GM18498 (cell line): ENCODE results near the gene CDIP1.

Experiments used
- ATAC-seq: cut with Tn5 transposase; IDR thresholded peaks from one replicate; pipeline ENCODE4 v1.9.1; 2021; ENCODE audit warnings: mild to moderate bottlenecking, moderate library complexity; ENCODE audit not compliant: unreplicated experiment

Gene CDIP1

GRCh38 chr16:4515611-4516233 lies 22.9 kb downstream of the CDIP1 start:
- ATAC-seq, result no peak

GRCh38 chr16:4514606-4515005 lies 24.0 kb downstream of the CDIP1 start:
- no peak for ATAC-seq

- ATAC-seq, result no peak
Measured at GRCh38 chr16:4513881-4514280, 24.7 kb downstream of the CDIP1 start.

GRCh38 chr16:4513086-4513860 lies 25.3 kb downstream of the CDIP1 start:
- ATAC-seq, result no peak

GRCh38 chr16:4512473-4512872 lies 26.1 kb downstream of the CDIP1 start:
- ATAC-seq, result no peak

GRCh38 chr16:4511441-4512082 lies 27.0 kb downstream of the CDIP1 start:
- no peak for ATAC-seq

- ATAC-seq, result no peak
Measured at GRCh38 chr16:4510747-4511426, 27.7 kb downstream of the CDIP1 start.

- ATAC-seq, result no peak
Measured at GRCh38 chr16:4510131-4510530, 28.4 kb downstream of the CDIP1 start.

GRCh38 chr16:4509420-4509819 lies 29.2 kb downstream of the CDIP1 start:
- ATAC-seq, result no peak

GRCh38 chr16:4508806-4509205 lies 29.8 kb downstream of the CDIP1 start:
- no peak for ATAC-seq

- ATAC-seq, result no peak
Measured at GRCh38 chr16:4507588-4508345, 30.8 kb downstream of the CDIP1 start.

GRCh38 chr16:4506450-4506849 lies 32.1 kb downstream of the CDIP1 start:
- ATAC-seq, result no peak

GRCh38 chr16:4505356-4506147 lies 33.0 kb downstream of the CDIP1 start:
- ATAC-seq, result peak; percentile 76

- no peak for ATAC-seq
Measured at GRCh38 chr16:4501071-4501478, 37.5 kb downstream of the CDIP1 start.

- ATAC-seq, result no peak
Measured at GRCh38 chr16:4500272-4500671, 38.3 kb downstream of the CDIP1 start.

GRCh38 chr16:4499196-4499555 lies 39.4 kb downstream of the CDIP1 start:
- no peak for ATAC-seq

GRCh38 chr16:4498546-4499195 lies 39.9 kb downstream of the CDIP1 start:
- no peak for ATAC-seq

GRCh38 chr16:4496305-4496704 lies 42.3 kb downstream of the CDIP1 start:
- ATAC-seq, result no peak

- no peak for ATAC-seq
Measured at GRCh38 chr16:4495766-4496165, 42.8 kb downstream of the CDIP1 start.
